IMR-90 (cell line): ENCODE data around the gene BCL2L15. TPM values are rescaled to one million over a fixed set of nuclear protein-coding genes. Genes with fewer than 3 reads are reported as not detected.

Experiments used
- ATAC-seq: fragments of 200-7000 bp; cut with Tn5 transposase; 2 replicates; pipeline ENCODE4 v1.9.1; 2020; ENCODE audit warnings: low read depth, mild to moderate bottlenecking, moderate library complexity
- BruUV-seq: library from RNA; stranded (reverse); fragments of 400-500 nt; replicated peaks from 2 replicates; lab custom pipeline; 2021; lab: Mats Ljungman, UMichigan
- CTCF ChIA-PET: fragments of 300-600 bp; formaldehyde crosslinking; extraction: SDS; loops from one replicate; lab custom pipeline; 2021; ENCODE audit warnings: antibody characterized with exemption; lab: Yijun Ruan, JAX
- POLR2A ChIA-PET: fragments of 300-600 bp; sonication (Branson Sonifier 250); formaldehyde crosslinking; loops from one replicate; lab custom pipeline; 2022; ENCODE audit warnings: antibody characterized with exemption; ENCODE audit not compliant: unreplicated experiment; lab: Charles Lee
- DNase-seq: peaks from one replicate; pipeline ENCODE4 v3.0.0; 2013
- H2AFZ ChIP-seq: replicated peaks from 2 replicates; pipeline ENCODE3; 2013; ENCODE audit warnings: low read length, mild to moderate bottlenecking; ENCODE audit not compliant: poor library complexity
- H2AK5ac ChIP-seq: 2 replicates; pipeline ENCODE4 v1.6.1; 2013; ENCODE audit warnings: low read depth, low read length, inconsistent platforms
- H2AK9ac ChIP-seq: replicated peaks from 2 replicates; pipeline ENCODE3; 2013; ENCODE audit warnings: mild to moderate bottlenecking, low read depth, low read length, moderate library complexity; ENCODE audit not compliant: poor library complexity
- H2BK120ac ChIP-seq: 2 replicates; pipeline ENCODE4 v1.6.1; 2013; ENCODE audit warnings: low read depth, low read length, inconsistent platforms
- H2BK15ac ChIP-seq: 3 replicates; pipeline ENCODE4 v1.6.1; 2013; ENCODE audit warnings: low read depth, low read length, inconsistent platforms
- H2BK20ac ChIP-seq: 2 replicates; pipeline ENCODE4 v1.6.1; 2013; ENCODE audit warnings: low read depth, mild to moderate bottlenecking, inconsistent platforms, low read length, moderate library complexity
- H2BK5ac ChIP-seq: 2 replicates; pipeline ENCODE4 v1.6.1; 2013; ENCODE audit warnings: mild to moderate bottlenecking, low read depth, low read length, inconsistent platforms; ENCODE audit not compliant: poor library complexity, severe bottlenecking
- H3K14ac ChIP-seq: replicated peaks from 2 replicates; pipeline ENCODE4 v1.6.1; 2013; ENCODE audit warnings: low read depth, low read length, inconsistent platforms
- H3K18ac ChIP-seq: 2 replicates; pipeline ENCODE4 v1.6.1; 2013; ENCODE audit warnings: low read depth, low read length, control low read depth
- H3K23ac ChIP-seq: 2 replicates; pipeline ENCODE4 v1.6.1; 2013; ENCODE audit warnings: low read depth, low read length, inconsistent platforms
- H3K27ac ChIP-seq: 2 replicates; pipeline ENCODE4 v1.5.1; 2013; ENCODE audit warnings: mild to moderate bottlenecking, control low read depth, low read length; ENCODE audit not compliant: insufficient read depth
- H3K27me3 ChIP-seq: 2 replicates; pipeline ENCODE4 v1.6.1; 2013; ENCODE audit warnings: low read length; ENCODE audit not compliant: control insufficient read depth, insufficient read depth
- H3K36me3 ChIP-seq: 2 replicates; pipeline ENCODE4 v1.6.1; 2013; ENCODE audit warnings: low read length, mixed read lengths; ENCODE audit not compliant: control insufficient read depth, insufficient read depth
- H3K4ac ChIP-seq: 2 replicates; pipeline ENCODE4 v1.6.1; 2013; ENCODE audit warnings: low read depth, low read length, inconsistent platforms
- H3K4me1 ChIP-seq: 2 replicates; pipeline ENCODE4 v1.6.1; 2013; ENCODE audit warnings: low read length, mixed read lengths; ENCODE audit not compliant: control insufficient read depth, insufficient read depth
- H3K4me2 ChIP-seq: 2 replicates; pipeline ENCODE4 v1.6.1; 2013; ENCODE audit warnings: low read depth, mild to moderate bottlenecking, control low read depth, low read length, moderate library complexity
- H3K4me3 ChIP-seq: 2 replicates; pipeline ENCODE4 v1.5.1; 2013; ENCODE audit warnings: low read depth, mild to moderate bottlenecking, control low read depth, low read length, moderate library complexity; ENCODE audit not compliant: insufficient read depth
- H3K56ac ChIP-seq: 2 replicates; pipeline ENCODE4 v1.6.1; 2013; ENCODE audit warnings: low read length, inconsistent platforms; ENCODE audit not compliant: insufficient read depth; ENCODE audit errors: extremely low read depth
- H3K79me1 ChIP-seq, 2 experiments: 2 replicates each; pipeline ENCODE4 v1.6.1; 2013; ENCODE audit warnings: low read length in 2 of 2, inconsistent platforms in 1 of 2, low read depth in 1 of 2
- H3K9ac ChIP-seq: 2 replicates; pipeline ENCODE4 v1.6.1; 2013; ENCODE audit warnings: low read depth, low read length, control low read depth
- H3K9me1 ChIP-seq: 2 replicates; pipeline ENCODE4 v1.6.1; 2013; ENCODE audit warnings: low read length, inconsistent platforms; ENCODE audit not compliant: insufficient read depth
- H3K9me3 ChIP-seq: 2 replicates; pipeline ENCODE4 v1.6.1; 2013; ENCODE audit warnings: low read length; ENCODE audit not compliant: control insufficient read depth, insufficient read depth
- H4K20me1 ChIP-seq: 2 replicates; pipeline ENCODE4 v1.6.1; 2013; ENCODE audit warnings: low read length, inconsistent platforms; ENCODE audit not compliant: insufficient read depth
- H4K5ac ChIP-seq: 2 replicates; pipeline ENCODE4 v1.6.1; 2013; ENCODE audit warnings: mild to moderate bottlenecking, low read depth, low read length, control low read depth
- H4K8ac ChIP-seq, 2 experiments: 2 replicates each; pipeline ENCODE4 v1.6.1; 2013; ENCODE audit warnings: low read depth in 2 of 2, low read length in 2 of 2, control low read depth in 1 of 2, inconsistent platforms in 1 of 2
- H4K91ac ChIP-seq: 2 replicates; pipeline ENCODE4 v1.6.1; 2013; ENCODE audit warnings: low read depth, low read length, inconsistent platforms; ENCODE audit not compliant: insufficient read depth
- CEBPB ChIP-seq: IDR thresholded peaks from 2 replicates; pipeline ENCODE4 v1.6.1; 2012; ENCODE audit warnings: low read depth, low read length, improper control_type of control experiment
- CHD1 ChIP-seq: IDR thresholded peaks from 2 replicates; pipeline ENCODE4 v1.6.1; 2012; ENCODE audit warnings: low read depth, low read length, improper control_type of control experiment
- ELK1 ChIP-seq: fragments of 150-350 bp; IDR thresholded peaks from 2 replicates; pipeline ENCODE4 v1.6.1; 2016; ENCODE audit warnings: low read depth, mild to moderate bottlenecking, low read length, moderate library complexity, borderline replicate concordance
- MXI1 ChIP-seq: IDR thresholded peaks from 2 replicates; pipeline ENCODE4 v1.6.1; 2012; ENCODE audit warnings: low read depth, mild to moderate bottlenecking, low read length, moderate library complexity, borderline replicate concordance
- NFE2L2 ChIP-seq: fragments of 150-350 bp; IDR thresholded peaks from 2 replicates; pipeline ENCODE4 v1.6.1; 2016; ENCODE audit warnings: low read depth, mild to moderate bottlenecking, low read length
- POLR2A ChIP-seq: IDR thresholded peaks from 2 replicates; pipeline ENCODE4 v1.6.1; 2012; ENCODE audit warnings: mild to moderate bottlenecking, low read depth, low read length
- RAD21 ChIP-seq: IDR thresholded peaks from 2 replicates; pipeline ENCODE4 v1.6.1; 2012; ENCODE audit warnings: low read length, improper control_type of control experiment
- SMC3 ChIP-seq: fragments of 150-350 bp; IDR thresholded peaks from 2 replicates; pipeline ENCODE4 v1.6.1; 2016; ENCODE audit warnings: low read depth, mild to moderate bottlenecking, antibody characterized with exemption, low read length, moderate library complexity
- WGBS, 2 experiments: methylation state at CpG; one replicate each; pipeline versions ENCODE4 v1.1.5 to v1.1.7; 2013; ENCODE audit warnings: missing lambda C conversion rate in 2 of 2; ENCODE audit not compliant: insufficient read length in 1 of 2; ENCODE audit errors: extremely low coverage in 2 of 2; 5-methylcytosine and 5-hydroxymethylcytosine counted together
- dilution Hi-C: fragments of 300-500 bp; cut with HindIII; formaldehyde crosslinking; loops from one replicate; pipeline ENCODE4 v1.14.3; 2018; ENCODE audit warnings: low sequenced_read_pairs; ENCODE audit not compliant: unreplicated experiment
- in situ Hi-C: fragments of 300-500 bp; cut with MboI; formaldehyde crosslinking; loops from 3 replicates; pipeline ENCODE4 v1.14.3; 2019; ENCODE audit warnings: low sequenced_read_pairs, inconsistent platforms, mixed read lengths
- intact Hi-C: fragments of 100-400 bp; cut with micrococcal nuclease; formaldehyde crosslinking; loops from 2 replicates; pipeline ENCODE4 v1.10.0; 2022
- polyA plus RNA-seq, 3 experiments: library from polyadenylated mRNA; depleted of rRNA; stranded (reverse); fragments of >200 nt; gene quantifications; 2 replicates each; pipeline ENCODE4 v1.2.3, GENCODE V29; 2012; ENCODE audit warnings: low replicate concordance in 1 of 3
- total RNA-seq: library from RNA; depleted of rRNA; stranded (reverse); fragments of >200 nt; gene quantifications from 2 replicates; pipeline ENCODE4 v1.2.3, GENCODE V29; 2012

Gene BCL2L15
- total and polyA plus RNA-seq, 2 of the 4 experiments (the other 2 are of a cell fraction) = under 0.01 to 0.15 TPM

DNA sequence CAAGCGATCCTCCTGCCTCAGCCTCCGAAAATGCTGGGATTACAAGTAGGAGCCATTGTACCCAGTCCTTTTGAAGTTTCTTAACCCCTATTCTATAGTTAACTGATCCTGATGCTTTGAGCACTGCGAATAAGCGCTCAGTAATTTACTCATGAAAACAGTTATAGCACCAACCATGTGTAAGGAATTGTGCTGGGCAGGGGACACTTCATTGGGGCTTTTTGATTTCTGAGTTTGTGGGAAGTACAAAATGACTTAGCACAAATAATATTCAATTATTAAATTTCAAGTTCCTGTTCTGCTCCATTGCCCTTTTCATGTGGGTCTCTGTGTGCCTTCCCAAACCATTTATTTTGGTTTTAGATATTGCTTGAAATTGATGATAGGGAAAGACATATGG lies 35.6 kb upstream of the BCL2L15 start:
- no peak overlapping the region for H2BK120ac ChIP-seq
- no peak overlapping the region for H2AK9ac ChIP-seq
- in situ Hi-C loops (loop anchor here (25.0 kb wide), 1 partner anchor 786 kb away; no protein-coding TSS in a partner anchor), intact Hi-C loops (no loop called here), dilution Hi-C loops (no loop called here)
- H2BK15ac ChIP-seq = no peak overlapping the region
- ChIA-PET POLR2A (no interaction called here), CTCF (no interaction called here)
- H3K4me2 ChIP-seq = no peak overlapping the region
- no TSS peak for BruUV-seq
- WGBS, 2 experiments = 50% methylated on average over 2 of the region's 4 CpGs; no CpG with 5 or more reads in 1 of the 2 experiments
- no peak overlapping the region for H4K91ac ChIP-seq
- no peak overlapping the region for H3K23ac ChIP-seq
- DNase-seq = no peak
- no peak overlapping the region for H3K27ac ChIP-seq
- no peak overlapping the region for H2AFZ ChIP-seq
- no peaks in the 10 kb centered on the region for H3K4me1 ChIP-seq
- H3K9ac ChIP-seq = no peak overlapping the region
- H3K79me1 ChIP-seq = no peaks in the 10 kb centered on the region
- H2BK20ac ChIP-seq = no peak overlapping the region
- no peak overlapping the region for H3K56ac ChIP-seq
- no peak for ATAC-seq
- H3K9me3 ChIP-seq = no peaks in the 10 kb centered on the region
- H3K27me3 ChIP-seq = peaks cover 5% of the 10 kb centered on the region
- H4K8ac ChIP-seq = no peak overlapping the region
- no peak overlapping the region for H3K4ac ChIP-seq
- no peak overlapping the region for H3K4me3 ChIP-seq
- no peak overlapping the region for H2AK5ac ChIP-seq
- H2BK5ac ChIP-seq = no peak overlapping the region
- H3K9me1 ChIP-seq = peaks cover 2% of the 10 kb centered on the region; the same call in 1 of the 2 replicates
- no peaks in the 10 kb centered on the region for H3K36me3 ChIP-seq
- H3K18ac ChIP-seq = no peak overlapping the region
- TF ChIP-seq SMC3 = no peak
- no peak for TF ChIP-seq ELK1
- TF ChIP-seq RAD21 = no peak
- no peak for TF ChIP-seq NFE2L2
- no peak for TF ChIP-seq POLR2A
- no peak for TF ChIP-seq CEBPB
- no peak for TF ChIP-seq MXI1
- TF ChIP-seq CHD1 = no peak
- H4K5ac ChIP-seq = no peak overlapping the region
- H3K14ac ChIP-seq = no peak overlapping the region
- no peaks in the 10 kb centered on the region for H4K20me1 ChIP-seq
